Cardiac muscle cell (in vitro differentiated cells and primary cell): ENCODE measurements around the gene SFPQ. TPM values are rescaled to one million over a fixed set of nuclear protein-coding genes. Genes with fewer than 3 reads are reported as not detected.

Experiments
- DNase-seq, 2 donors: peaks; one replicate each; pipeline versions ENCODE4 v3.0.0 to v3.0.0-alpha.2; 2010 to 2017; ENCODE audit warnings: low read depth in 1 of 2, low spot score in 1 of 2
- H3K27ac ChIP-seq: fragments of 200-600 bp; sonication (generic); 2 replicates; pipeline ENCODE4 v1.5.1; 2016
- H3K27me3 ChIP-seq: fragments of 200-600 bp; sonication (generic); 2 replicates; pipeline ENCODE4 v1.6.0; 2016; ENCODE audit warnings: control low read depth
- H3K36me3 ChIP-seq: fragments of 200-600 bp; sonication (generic); 2 replicates; pipeline ENCODE4 v1.5.1; 2016; ENCODE audit warnings: control low read depth
- H3K4me1 ChIP-seq: fragments of 200-600 bp; sonication (generic); 2 replicates; pipeline ENCODE4 v1.8.1; 2017; ENCODE audit warnings: low read depth, mild to moderate bottlenecking, mixed run types
- H3K4me3 ChIP-seq: fragments of 200-600 bp; sonication (generic); 2 replicates; pipeline ENCODE4 v1.5.1; 2016; ENCODE audit warnings: mild to moderate bottlenecking
- H3K9me3 ChIP-seq: fragments of 200-600 bp; sonication (generic); 2 replicates; pipeline ENCODE4 v1.5.1; 2017; ENCODE audit warnings: low read depth, mild to moderate bottlenecking, control low read depth
- CTCF ChIP-seq: IDR thresholded peaks from 2 replicates; pipeline ENCODE4 v1.5.1; 2012; ENCODE audit warnings: low read depth, mild to moderate bottlenecking, low read length
- polyA plus RNA-seq: library from polyadenylated mRNA; unstranded; fragments of >200 nt; fragmentation: Nextera tagmentation; extraction: Ambion mirVana; gene quantifications from 2 replicates; pipeline ENCODE4 v1.2.1, GENCODE V29; 2016
- total RNA-seq: library from RNA; depleted of rRNA; stranded (reverse); fragments of >200 nt; gene quantifications from 2 replicates; pipeline ENCODE4 v1.2.3, GENCODE V29; 2016

The SFPQ gene
- total and polyA plus RNA-seq, 2 experiments from 2014 or later, result 193 to 281 TPM

DNA sequence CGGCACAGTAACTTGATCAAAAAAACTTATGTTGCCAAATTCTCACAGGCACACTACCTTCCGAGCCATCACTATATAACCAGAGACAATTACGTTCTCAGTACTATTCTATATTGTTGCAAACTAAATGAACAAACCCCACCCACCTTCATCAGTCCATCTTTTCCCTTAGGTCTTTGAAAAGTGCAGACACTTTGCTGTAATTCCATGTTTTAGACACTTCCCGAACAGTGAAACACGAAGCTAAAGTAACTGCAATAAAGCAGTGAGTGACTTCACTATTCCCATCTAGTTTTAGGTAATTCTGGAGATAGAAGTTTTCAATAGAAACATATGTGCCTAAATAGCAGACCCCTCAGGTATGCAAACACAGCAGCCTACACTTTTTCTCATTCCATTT, 7.7 kb downstream of the SFPQ start:
- Histone ChIP-seq H3K9me3 (no peaks in the 10 kb centered on the region), H3K36me3 (peaks cover 98% of the 10 kb centered on the region), H3K4me1 (peaks cover 5% of the 10 kb centered on the region), H3K27ac (no peak overlapping the region), H3K27me3 (no peaks in the 10 kb centered on the region), H3K4me3 (no peak overlapping the region)
- TF ChIP-seq CTCF, result no peak
- DNase-seq, result no peak

DNA sequence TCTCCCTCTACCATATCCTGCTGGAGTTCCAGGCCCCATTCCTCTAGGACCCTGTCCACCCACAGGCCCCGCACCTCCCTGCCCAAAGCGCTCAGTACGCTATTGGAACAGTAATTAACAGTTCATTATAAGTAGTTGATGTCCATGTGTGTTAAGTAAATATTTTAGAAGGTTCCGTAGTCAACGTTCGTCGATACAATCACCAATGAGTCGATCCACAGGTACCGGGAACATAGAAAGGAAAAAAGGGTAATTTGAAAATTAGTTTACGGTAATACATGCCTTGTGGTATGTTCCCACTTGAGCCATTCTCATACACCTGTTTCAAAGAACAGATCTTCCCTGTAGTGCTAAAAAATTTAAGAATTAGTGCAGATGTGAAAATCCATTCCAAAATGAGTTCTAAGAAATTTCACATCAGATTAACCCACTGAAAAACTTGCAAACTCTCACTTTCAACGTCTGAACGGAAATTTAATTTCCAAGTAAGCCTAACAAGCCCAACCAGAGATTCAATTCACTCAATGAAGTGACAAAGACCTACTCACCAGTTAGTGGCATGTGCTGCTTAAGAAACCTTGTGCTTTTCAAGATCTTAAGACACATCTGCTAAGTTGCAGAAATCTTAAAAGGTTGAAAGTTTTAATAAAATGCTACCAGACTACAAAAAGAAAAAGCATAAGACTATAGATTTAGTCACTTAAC, 8.3 kb downstream of the SFPQ start:
- H3K4me3 ChIP-seq, result no peak overlapping the region
- peaks cover 98% of the 10 kb centered on the region for H3K36me3 ChIP-seq
- no peaks in the 10 kb centered on the region for H3K4me1 ChIP-seq
- H3K27me3 ChIP-seq, result no peaks in the 10 kb centered on the region
- H3K27ac ChIP-seq, result no peak overlapping the region
- TF ChIP-seq CTCF, result no peak
- H3K9me3 ChIP-seq, result no peaks in the 10 kb centered on the region
- DNase-seq, result no peak

- TF ChIP-seq CTCF, result no peak
- H3K36me3 ChIP-seq, result peaks cover 96% of the 10 kb centered on the region
- H3K9me3 ChIP-seq, result no peaks in the 10 kb centered on the region
- H3K27ac ChIP-seq, result no peak overlapping the region
- no peak for DNase-seq
- H3K4me1 ChIP-seq, result no peaks in the 10 kb centered on the region
- no peak overlapping the region for H3K4me3 ChIP-seq
- no peaks in the 10 kb centered on the region for H3K27me3 ChIP-seq
These were observed 11.0 kb downstream of the SFPQ start for GRCh38 chr1:35181790-35182455.

GRCh38 chr1:35180776-35181374, 12.1 kb downstream of the SFPQ start:
- no peak for TF ChIP-seq CTCF
- Histone ChIP-seq H3K27ac (peak overlapping the region; percentile 26), H3K4me1 (no peaks in the 10 kb centered on the region), H3K9me3 (no peaks in the 10 kb centered on the region), H3K36me3 (peaks cover 94% of the 10 kb centered on the region), H3K27me3 (no peaks in the 10 kb centered on the region), H3K4me3 (no peak overlapping the region)
- DNase-seq, result peak in 1 of 2 donors; percentile 58

DNA sequence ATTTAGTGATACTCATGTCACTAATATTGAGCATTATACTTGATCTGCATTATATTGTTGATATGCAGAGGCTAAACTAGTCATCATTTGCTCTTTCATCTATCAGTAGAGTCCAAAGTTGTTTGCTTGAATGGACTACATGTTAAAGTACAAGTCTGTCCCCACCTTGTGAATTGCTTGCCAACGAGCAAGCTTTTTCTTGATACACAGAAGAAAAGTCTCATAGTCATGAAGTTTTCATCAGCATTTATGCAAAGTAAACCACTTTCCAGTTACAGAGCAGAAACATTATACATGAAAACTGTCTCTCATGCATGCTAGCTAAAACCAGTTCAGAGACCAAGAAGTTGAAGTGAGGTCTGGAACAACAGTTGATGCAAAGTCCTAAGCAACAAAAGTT, 13.0 kb downstream of the SFPQ start:
- Histone ChIP-seq H3K9me3 (no peaks in the 10 kb centered on the region), H3K36me3 (peaks cover 94% of the 10 kb centered on the region), H3K4me1 (no peaks in the 10 kb centered on the region), H3K4me3 (no peak overlapping the region), H3K27ac (no peak overlapping the region), H3K27me3 (no peaks in the 10 kb centered on the region)
- TF ChIP-seq CTCF, result no peak
- DNase-seq, result no peak
